HEK293T (cell line): Measurements from ENCODE around the gene C1orf216.
"Not testable (repeated sequence)": the region's sequence is repeated elsewhere in the genome, so short reads cannot be mapped to it uniquely, and the experiment has no call there.

Experiments
- FOXK2 ChIP-seq: fragments of 450-650 bp; IDR thresholded peaks from 2 replicates; pipeline ENCODE4 v1.6.1; 2016; ENCODE audit warnings: mild to moderate bottlenecking
- SP1 ChIP-seq: fragments of 450-650 bp; IDR thresholded peaks from 2 replicates; pipeline ENCODE4 v1.6.1; 2017

DNA sequence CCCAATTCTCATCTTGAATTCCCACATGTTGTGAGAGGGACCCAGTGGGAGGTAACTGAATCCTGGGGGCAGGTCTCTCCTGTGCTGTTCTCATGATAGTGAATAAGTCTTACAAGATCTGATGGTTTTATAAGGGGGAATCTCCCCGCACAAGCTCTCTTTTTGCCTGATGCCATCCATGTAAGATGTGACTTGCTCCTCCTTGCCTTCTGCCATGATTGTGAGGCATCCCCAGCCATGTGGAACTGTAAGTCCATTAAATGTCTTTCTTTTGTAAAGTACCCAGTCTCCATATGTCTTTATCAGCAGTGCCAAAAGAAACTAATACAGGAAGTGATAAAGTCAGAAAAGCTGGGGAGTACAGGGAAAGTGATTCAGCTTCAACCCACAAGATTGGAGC is 19.5 kb downstream of the C1orf216 start:
- TF ChIP-seq SP1, FOXK2: not testable (repeated sequence)
